SU-DHL-6 (cell line): Measurements from ENCODE around the gene TMEM204.

Experiments used
- H2AFZ ChIP-seq: fragments of 200-600 bp; sonication (generic); 2 replicates; pipeline ENCODE4 v1.6.1; 2014; ENCODE audit warnings: low read depth, mild to moderate bottlenecking, moderate library complexity, mixed read lengths, antibody characterized with exemption, low read length; ENCODE audit not compliant: severe bottlenecking
- H3F3A ChIP-seq: fragments of 200-600 bp; shearing (Covaris generic); 2 replicates; pipeline ENCODE4 v1.6.0; 2016; ENCODE audit warnings: antibody characterized with exemption, mild to moderate bottlenecking; ENCODE audit not compliant: insufficient read depth
- H3K27ac ChIP-seq: fragments of 200-600 bp; sonication (generic); 2 replicates; pipeline ENCODE4 v1.5.1; 2016; ENCODE audit warnings: low read depth, mild to moderate bottlenecking, low read length, moderate library complexity, mixed read lengths
- H3K27me3 ChIP-seq: fragments of 200-600 bp; sonication (generic), shearing (Covaris generic); 2 replicates; pipeline ENCODE4 v1.6.0; 2014; ENCODE audit warnings: mild to moderate bottlenecking, low read length
- H3K36me3 ChIP-seq: fragments of 200-600 bp; sonication (generic); 2 replicates; pipeline ENCODE4 v1.6.1; 2014; ENCODE audit warnings: mild to moderate bottlenecking, low read length, mixed read lengths
- H3K4me2 ChIP-seq: fragments of 300-600, 200-600 bp; shearing (Covaris generic), sonication (generic); 2 replicates; pipeline ENCODE4 v1.6.0; 2014; ENCODE audit warnings: low read length, low read depth, mild to moderate bottlenecking; ENCODE audit not compliant: poor library complexity, severe bottlenecking
- H3K4me3 ChIP-seq: fragments of 200-600 bp; sonication (generic); 2 replicates; pipeline ENCODE4 v1.5.1; 2014; ENCODE audit warnings: antibody characterized with exemption, low read length, mild to moderate bottlenecking, mixed read lengths; ENCODE audit not compliant: insufficient read depth, poor library complexity, severe bottlenecking
- H3K79me2 ChIP-seq: fragments of 200-600 bp; sonication (generic); 2 replicates; pipeline ENCODE4 v1.6.1; 2014; ENCODE audit warnings: mild to moderate bottlenecking, low read length, moderate library complexity; ENCODE audit not compliant: insufficient read depth
- H3K9ac ChIP-seq: fragments of 200-600 bp; sonication (generic); 2 replicates; pipeline ENCODE4 v1.7.0; 2014; ENCODE audit warnings: mild to moderate bottlenecking, low read length
- H3K9me2 ChIP-seq: fragments of 200-600 bp; sonication (generic); replicated peaks from 2 replicates; pipeline ENCODE4 v1.6.1; 2014; ENCODE audit warnings: low read length; ENCODE audit not compliant: insufficient read depth
- H3K9me3 ChIP-seq: fragments of 200-600 bp; sonication (generic); 2 replicates; pipeline ENCODE4 v1.6.1; 2014; ENCODE audit warnings: low read length, mixed read lengths; ENCODE audit not compliant: insufficient read depth
- H4K20me1 ChIP-seq: fragments of 200-600 bp; sonication (generic); 2 replicates; pipeline ENCODE4 v1.6.1; 2014; ENCODE audit warnings: low read depth, mild to moderate bottlenecking, antibody characterized with exemption, low read length, moderate library complexity, mixed read lengths
- CTCF ChIP-seq: fragments of 200-600 bp; sonication (generic); IDR thresholded peaks from one replicate; pipeline ENCODE4 v1.5.1; 2017; ENCODE audit warnings: antibody characterized with exemption, mild to moderate bottlenecking, low read length, moderate library complexity; ENCODE audit not compliant: insufficient read depth, poor library complexity, severe bottlenecking
- EZH2phosphoT487 ChIP-seq: fragments of 200-600 bp; sonication (generic), shearing (Covaris generic); conservative IDR thresholded peaks from 2 replicates; pipeline ENCODE4 v1.6.1; 2018; ENCODE audit warnings: mild to moderate bottlenecking, antibody characterized with exemption, low read length, moderate library complexity, mixed read lengths

TMEM204 gene

GRCh38 chr16:1530349-1530882 is 3.0 kb upstream of the TMEM204 start:
- no peaks in the 10 kb centered on the region for H3K36me3 ChIP-seq
- no peak overlapping the region for H3K4me3 ChIP-seq
- H4K20me1 ChIP-seq, result no peaks in the 10 kb centered on the region
- no peak overlapping the region for H3K27ac ChIP-seq
- H3K9me3 ChIP-seq, result no peaks in the 10 kb centered on the region
- H3K9me2 ChIP-seq, result no peaks in the 10 kb centered on the region
- TF ChIP-seq CTCF, result no peak
- TF ChIP-seq EZH2phosphoT487, result no peak
- H3K4me2 ChIP-seq, result no peak overlapping the region
- H3K9ac ChIP-seq, result no peak overlapping the region
- H3K27me3 ChIP-seq, result no peaks in the 10 kb centered on the region
- no peak overlapping the region for H2AFZ ChIP-seq
- H3F3A ChIP-seq, result no peaks in the 10 kb centered on the region
- H3K79me2 ChIP-seq, result no peaks in the 10 kb centered on the region

GRCh38 chr16:1530883-1531637 is 2.4 kb upstream of the TMEM204 start:
- no peaks in the 10 kb centered on the region for H3F3A ChIP-seq
- H4K20me1 ChIP-seq, result no peaks in the 10 kb centered on the region
- no peaks in the 10 kb centered on the region for H3K27me3 ChIP-seq
- H3K9me3 ChIP-seq, result no peaks in the 10 kb centered on the region
- H2AFZ ChIP-seq, result no peak overlapping the region
- no peak overlapping the region for H3K9ac ChIP-seq
- no peak overlapping the region for H3K4me2 ChIP-seq
- no peaks in the 10 kb centered on the region for H3K79me2 ChIP-seq
- no peaks in the 10 kb centered on the region for H3K9me2 ChIP-seq
- no peak overlapping the region for H3K4me3 ChIP-seq
- no peak overlapping the region for H3K27ac ChIP-seq
- H3K36me3 ChIP-seq, result no peaks in the 10 kb centered on the region
- TF ChIP-seq CTCF (no peak), EZH2phosphoT487 (no peak)

GRCh38 chr16:1531638-1531910 is 1.9 kb upstream of the TMEM204 start:
- Histone ChIP-seq H3K36me3 (no peaks in the 10 kb centered on the region), H3K4me2 (no peak overlapping the region), H3K79me2 (no peaks in the 10 kb centered on the region), H3K9me3 (no peaks in the 10 kb centered on the region), H3K27ac (no peak overlapping the region), H3K9me2 (no peaks in the 10 kb centered on the region), H3K4me3 (no peak overlapping the region), H4K20me1 (no peaks in the 10 kb centered on the region), H3F3A (no peaks in the 10 kb centered on the region), H2AFZ (no peak overlapping the region), H3K9ac (no peak overlapping the region), H3K27me3 (no peaks in the 10 kb centered on the region)
- no peak for TF ChIP-seq EZH2phosphoT487
- TF ChIP-seq CTCF, result no peak
